OCI-LY1 (cell line): Measurements from ENCODE around the gene MRAS.

Source experiments
- H2AFZ ChIP-seq: fragments of 200-600 bp; sonication (generic), shearing (Covaris generic); 2 replicates; pipeline ENCODE4 v1.6.0; 2014; ENCODE audit warnings: antibody characterized with exemption, mild to moderate bottlenecking, low read length
- H3F3A ChIP-seq: fragments of 200-600 bp; sonication (generic), shearing (Covaris generic); 2 replicates; pipeline ENCODE4 v1.6.0; 2014; ENCODE audit warnings: mild to moderate bottlenecking, antibody characterized with exemption, low read length, moderate library complexity; ENCODE audit not compliant: insufficient read depth
- H3K27ac ChIP-seq: fragments of 200-600 bp; sonication (generic); 2 replicates; pipeline ENCODE4 v1.5.1; 2014; ENCODE audit warnings: low read length, mixed run types, mild to moderate bottlenecking, low read depth; ENCODE audit not compliant: poor library complexity, severe bottlenecking
- H3K27me3 ChIP-seq: fragments of 200-600 bp; sonication (generic); 2 replicates; pipeline ENCODE4 v1.6.0; 2014; ENCODE audit warnings: antibody characterized with exemption, mild to moderate bottlenecking, low read length, moderate library complexity; ENCODE audit not compliant: insufficient read depth
- H3K36me3 ChIP-seq: fragments of 200-600 bp; sonication (generic); 2 replicates; pipeline ENCODE4 v1.6.1; 2014; ENCODE audit warnings: mild to moderate bottlenecking, antibody characterized with exemption, low read length, moderate library complexity, mixed read lengths; ENCODE audit not compliant: insufficient read depth
- H3K4me1 ChIP-seq: fragments of 200-600 bp; sonication (generic); 2 replicates; pipeline ENCODE4 v1.5.1; 2014; ENCODE audit warnings: mild to moderate bottlenecking, low read length, moderate library complexity; ENCODE audit not compliant: insufficient read depth, severe bottlenecking
- H3K4me2 ChIP-seq: fragments of 200-600 bp; sonication (generic), shearing (Covaris generic); 2 replicates; pipeline ENCODE4 v1.6.1; 2014; ENCODE audit warnings: low read length
- H3K4me3 ChIP-seq: fragments of 200-600 bp; sonication (generic); 2 replicates; pipeline ENCODE4 v1.5.1; 2014; ENCODE audit warnings: low read length, low read depth, mild to moderate bottlenecking, mixed read lengths; ENCODE audit not compliant: poor library complexity, severe bottlenecking
- H3K79me2 ChIP-seq: fragments of 200-600 bp; shearing (Covaris generic); 2 replicates; pipeline ENCODE4 v1.6.1; 2016; ENCODE audit warnings: mixed run types, low read length, mixed read lengths; ENCODE audit not compliant: insufficient read depth
- H3K9ac ChIP-seq: fragments of 200-600 bp; sonication (generic), shearing (Covaris generic); 2 replicates; pipeline ENCODE4 v1.6.1; 2014; ENCODE audit warnings: mild to moderate bottlenecking, low read length, mixed read lengths
- H3K9me2 ChIP-seq: fragments of 200-600 bp; sonication (generic), shearing (Covaris generic); 2 replicates; pipeline ENCODE4 v1.6.1; 2014; ENCODE audit warnings: low read depth, mild to moderate bottlenecking, low read length, mixed read lengths
- H3K9me3 ChIP-seq: fragments of 200-600 bp; shearing (Covaris generic); 2 replicates; pipeline ENCODE4 v1.6.1; 2014; ENCODE audit warnings: low read length, mixed read lengths
- H4K20me1 ChIP-seq: fragments of 200-600 bp; sonication (generic), shearing (Covaris generic); 2 replicates; pipeline ENCODE4 v1.6.0; 2016; ENCODE audit warnings: mild to moderate bottlenecking, low read length; ENCODE audit not compliant: insufficient read depth
- EZH2 ChIP-seq: fragments of 200-600 bp; sonication (generic), shearing (Covaris generic); IDR thresholded peaks from 2 replicates; pipeline ENCODE4 v1.8.0; 2017; ENCODE audit warnings: borderline replicate concordance, mixed run types, mild to moderate bottlenecking, antibody characterized with exemption, low read length, moderate library complexity, mixed read lengths
- TF ChIP-seq, protein P1 (sequence below): fragments of 200-600 bp; sonication (generic), shearing (Covaris generic); IDR thresholded peaks from 2 replicates; pipeline ENCODE4 v1.5.1; 2017; ENCODE audit warnings: mild to moderate bottlenecking, antibody characterized with exemption, low read length, moderate library complexity, mixed read lengths

The MRAS gene

DNA sequence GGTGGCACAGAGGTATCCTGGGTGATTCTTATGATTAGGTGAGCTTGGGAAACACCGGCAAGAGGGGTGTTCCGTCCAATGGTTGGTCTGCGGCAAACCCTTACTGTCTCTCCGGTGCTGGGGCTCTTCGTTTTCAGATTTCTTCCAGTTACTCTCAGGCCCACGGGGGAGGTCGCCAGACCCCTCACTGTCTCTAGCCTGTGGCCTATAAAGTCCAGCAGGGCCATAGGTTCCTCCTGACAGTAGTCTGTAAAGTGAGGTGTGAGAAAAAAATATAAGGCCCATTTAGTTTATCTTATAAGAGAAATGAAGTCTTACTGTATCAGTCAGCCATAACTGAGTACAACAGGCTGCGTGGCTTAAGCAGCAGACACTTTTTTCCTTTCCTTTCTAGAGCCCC, 87.5 kb downstream of the MRAS start:
- no peak overlapping the region for H2AFZ ChIP-seq
- H3K4me3 ChIP-seq, result no peak overlapping the region
- TF ChIP-seq, protein P1, sequence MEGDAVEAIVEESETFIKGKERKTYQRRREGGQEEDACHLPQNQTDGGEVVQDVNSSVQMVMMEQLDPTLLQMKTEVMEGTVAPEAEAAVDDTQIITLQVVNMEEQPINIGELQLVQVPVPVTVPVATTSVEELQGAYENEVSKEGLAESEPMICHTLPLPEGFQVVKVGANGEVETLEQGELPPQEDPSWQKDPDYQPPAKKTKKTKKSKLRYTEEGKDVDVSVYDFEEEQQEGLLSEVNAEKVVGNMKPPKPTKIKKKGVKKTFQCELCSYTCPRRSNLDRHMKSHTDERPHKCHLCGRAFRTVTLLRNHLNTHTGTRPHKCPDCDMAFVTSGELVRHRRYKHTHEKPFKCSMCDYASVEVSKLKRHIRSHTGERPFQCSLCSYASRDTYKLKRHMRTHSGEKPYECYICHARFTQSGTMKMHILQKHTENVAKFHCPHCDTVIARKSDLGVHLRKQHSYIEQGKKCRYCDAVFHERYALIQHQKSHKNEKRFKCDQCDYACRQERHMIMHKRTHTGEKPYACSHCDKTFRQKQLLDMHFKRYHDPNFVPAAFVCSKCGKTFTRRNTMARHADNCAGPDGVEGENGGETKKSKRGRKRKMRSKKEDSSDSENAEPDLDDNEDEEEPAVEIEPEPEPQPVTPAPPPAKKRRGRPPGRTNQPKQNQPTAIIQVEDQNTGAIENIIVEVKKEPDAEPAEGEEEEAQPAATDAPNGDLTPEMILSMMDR, result no peak
- no peak for TF ChIP-seq EZH2
- no peaks in the 10 kb centered on the region for H3K36me3 ChIP-seq
- H3K4me2 ChIP-seq, result no peak overlapping the region
- no peaks in the 10 kb centered on the region for H3K9me2 ChIP-seq
- peaks cover 18% of the 10 kb centered on the region for H3K27me3 ChIP-seq
- no peak overlapping the region for H3K9ac ChIP-seq
- H3F3A ChIP-seq, result no peaks in the 10 kb centered on the region
- no peak overlapping the region for H3K27ac ChIP-seq
- H3K4me1 ChIP-seq, result no peaks in the 10 kb centered on the region
- H4K20me1 ChIP-seq, result no peaks in the 10 kb centered on the region
- no peaks in the 10 kb centered on the region for H3K79me2 ChIP-seq
- no peaks in the 10 kb centered on the region for H3K9me3 ChIP-seq

DNA sequence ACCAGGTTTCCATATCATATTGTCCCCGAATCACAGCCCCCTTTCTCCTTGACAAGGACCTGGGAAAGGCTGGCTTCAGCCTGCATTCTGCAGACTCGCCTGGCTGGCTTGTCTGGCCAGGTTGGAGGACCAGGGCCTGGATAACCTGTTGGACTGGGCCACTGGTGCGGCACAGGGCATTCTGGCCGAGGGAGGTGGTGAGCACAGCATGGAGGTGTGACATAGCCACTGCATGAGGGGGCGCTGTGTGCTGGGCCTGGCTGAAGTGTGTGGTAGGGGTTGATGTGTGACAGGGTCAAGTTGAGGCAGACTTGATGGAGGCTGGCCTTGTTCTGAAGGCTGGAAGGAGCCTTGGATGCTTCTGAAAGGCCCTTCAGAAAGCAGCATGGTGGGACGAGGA, 88.9 kb downstream of the MRAS start:
- Histone ChIP-seq H3K9me2 (no peaks in the 10 kb centered on the region), H3F3A (no peaks in the 10 kb centered on the region), H3K4me2 (no peak overlapping the region), H4K20me1 (no peaks in the 10 kb centered on the region), H3K27ac (no peak overlapping the region), H3K9ac (no peak overlapping the region), H3K4me3 (no peak overlapping the region), H3K9me3 (no peaks in the 10 kb centered on the region), H3K27me3 (peaks cover 18% of the 10 kb centered on the region), H3K36me3 (no peaks in the 10 kb centered on the region), H3K79me2 (no peaks in the 10 kb centered on the region), H3K4me1 (no peaks in the 10 kb centered on the region), H2AFZ (no peak overlapping the region)
- TF ChIP-seq, protein P1, result peak; percentile 26
- TF ChIP-seq EZH2, result no peak

DNA sequence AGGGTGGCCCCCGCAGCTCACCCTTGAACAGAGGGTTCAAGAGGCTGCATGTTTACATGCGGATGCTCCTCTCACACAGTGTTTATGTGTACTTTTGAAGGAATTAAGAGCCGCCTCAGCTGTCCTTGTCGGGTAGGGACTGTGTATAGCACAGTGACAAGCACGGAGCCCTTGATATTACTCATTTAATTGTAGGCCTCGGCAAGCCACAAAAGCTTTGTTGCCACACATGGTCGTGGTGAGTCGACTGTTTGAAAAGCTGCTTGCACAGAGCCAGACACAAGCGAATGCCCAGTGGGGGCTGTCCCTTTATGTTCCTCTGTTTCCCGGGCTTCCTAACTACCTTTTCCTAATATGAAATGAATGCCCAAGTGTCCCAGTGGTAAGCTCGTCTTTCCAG, 90.5 kb downstream of the MRAS start:
- Histone ChIP-seq H3F3A (no peaks in the 10 kb centered on the region), H2AFZ (no peak overlapping the region), H3K79me2 (no peaks in the 10 kb centered on the region), H3K4me1 (no peaks in the 10 kb centered on the region), H3K9ac (no peak overlapping the region), H3K9me3 (no peaks in the 10 kb centered on the region), H3K27ac (no peak overlapping the region), H4K20me1 (no peaks in the 10 kb centered on the region), H3K4me3 (no peak overlapping the region), H3K4me2 (no peak overlapping the region), H3K36me3 (no peaks in the 10 kb centered on the region), H3K9me2 (no peaks in the 10 kb centered on the region), H3K27me3 (peaks cover 17% of the 10 kb centered on the region)
- TF ChIP-seq EZH2, result no peak
- TF ChIP-seq, protein P1, result no peak
